HCT116 (cell line): ENCODE results near the gene EFS. TPM values are rescaled to one million over a fixed set of nuclear protein-coding genes. Genes with fewer than 3 reads are reported as not detected.

ENCODE experiments used
- ATAC-seq: fragments of 200-7000 bp; cut with Tn5 transposase; 2 replicates; pipeline ENCODE4 v1.9.1; 2020; ENCODE audit warnings: mild to moderate bottlenecking, moderate library complexity
- BruUV-seq: library from RNA; stranded (reverse); fragments of 400-500 nt; replicated peaks from 2 replicates; lab custom pipeline; 2021; lab: Mats Ljungman, UMichigan
- CTCF ChIA-PET: fragments of 300-600 bp; sonication (Branson Sonifier 250); formaldehyde crosslinking; loops from one replicate; lab custom pipeline; 2021; ENCODE audit warnings: antibody characterized with exemption; lab: Charles Lee
- POLR2A ChIA-PET: fragments of 300-600, 350-600 bp; sonication (Branson Sonifier 250); formaldehyde crosslinking; loops from one replicate; lab custom pipeline; 2021; ENCODE audit warnings: antibody characterized with exemption; lab: Charles Lee
- RAD21 ChIA-PET, 2 experiments: fragments of 300-600 bp; sonication (Branson Sonifier 250); formaldehyde crosslinking; loops; one replicate each; lab custom pipeline; 2023; ENCODE audit warnings: low total read pairs in 2 of 2; ENCODE audit not compliant: uncharacterized antibody in 2 of 2, unreplicated experiment in 2 of 2, low non-redundant PET in 1 of 2; lab: Charles Lee
- DNase-seq: peaks from one replicate; pipeline ENCODE4 v3.0.0-alpha.2; 2010; ENCODE audit warnings: low read depth, low spot score
- H2AFZ ChIP-seq: fragments of 200-600 bp; shearing (Covaris generic), sonication (generic); 2 replicates; pipeline ENCODE4 v1.6.1; 2017; ENCODE audit warnings: low read depth, mixed run types, mixed read lengths, antibody characterized with exemption, low read length; ENCODE audit not compliant: poor library complexity, severe bottlenecking
- H3K27ac ChIP-seq: 2 replicates; pipeline ENCODE4 v1.5.1; 2012; ENCODE audit warnings: low read depth, low read length
- H3K27me3 ChIP-seq: fragments of 200-600 bp; sonication (generic); 2 replicates; pipeline ENCODE4 v1.6.1; 2016; ENCODE audit warnings: mixed run types, low read length, mixed read lengths; ENCODE audit not compliant: insufficient read depth
- H3K36me3 ChIP-seq, 2 experiments: fragments of 200-500 bp in 1 of 2; fragments of 200-600 bp in 1 of 2; sonication (Bioruptor generic) in 1 of 2; sonication (generic) in 1 of 2; 2 replicates each; pipeline versions ENCODE4 v1.5.1 to v1.6.1; 2014 to 2016; ENCODE audit warnings: low read length in 2 of 2, inconsistent platforms in 1 of 2, mixed read lengths in 1 of 2, mixed run types in 1 of 2; ENCODE audit not compliant: insufficient read depth in 2 of 2, control insufficient read depth in 1 of 2
- H3K4me1 ChIP-seq, 2 experiments: fragments of 200-600 bp in 1 of 2; sonication (generic) in 1 of 2; 2 replicates each; pipeline versions ENCODE4 v1.5.1 to v1.6.1; 2012 to 2017; ENCODE audit warnings: low read length in 2 of 2, inconsistent platforms in 1 of 2, mild to moderate bottlenecking in 1 of 2, mixed read lengths in 1 of 2, mixed run types in 1 of 2, moderate library complexity in 1 of 2; ENCODE audit not compliant: insufficient read depth in 2 of 2, control insufficient read depth in 1 of 2
- H3K4me2 ChIP-seq: fragments of 200-600 bp; sonication (generic); 2 replicates; pipeline ENCODE4 v1.6.1; 2017; ENCODE audit warnings: mixed run types, low read length, mixed read lengths
- H3K4me3 ChIP-seq, 2 experiments: fragments of 200-600 bp in 1 of 2; sonication (generic) in 1 of 2; replicated peaks in 1 of 2; 2 replicates each; pipeline ENCODE4 v1.5.1; 2011 to 2016; ENCODE audit warnings: low read length in 2 of 2, control low read depth in 1 of 2, low read depth in 1 of 2, mild to moderate bottlenecking in 1 of 2, mixed read lengths in 1 of 2, mixed run types in 1 of 2
- H3K79me2 ChIP-seq: fragments of 200-600 bp; sonication (generic); 2 replicates; pipeline ENCODE4 v1.6.1; 2017; ENCODE audit warnings: mild to moderate bottlenecking, mixed run types, low read length, moderate library complexity, mixed read lengths; ENCODE audit not compliant: insufficient read depth
- H3K9ac ChIP-seq: fragments of 200-600 bp; sonication (generic); 2 replicates; pipeline ENCODE4 v1.6.1; 2016; ENCODE audit warnings: low read length, mixed read lengths
- H3K9me2 ChIP-seq: fragments of 200-600 bp; sonication (generic), shearing (Covaris generic); 2 replicates; pipeline ENCODE4 v1.6.1; 2017; ENCODE audit warnings: mixed run types, mild to moderate bottlenecking, moderate library complexity; ENCODE audit not compliant: insufficient read depth
- H3K9me3 ChIP-seq, 2 experiments: fragments of 200-500 bp in 1 of 2; fragments of 200-600 bp in 1 of 2; sonication (Bioruptor generic) in 1 of 2; sonication (generic) in 1 of 2; 2 replicates each; pipeline ENCODE4 v1.6.1; 2014 to 2017; ENCODE audit warnings: low read length in 2 of 2, mixed read lengths in 2 of 2, inconsistent platforms in 1 of 2, low read depth in 1 of 2, mild to moderate bottlenecking in 1 of 2, mixed run types in 1 of 2, moderate library complexity in 1 of 2; ENCODE audit not compliant: control insufficient read depth in 1 of 2, insufficient read depth in 1 of 2
- H4K20me1 ChIP-seq: fragments of 200-600 bp; sonication (generic), shearing (Covaris generic); 2 replicates; pipeline ENCODE4 v1.6.1; 2017; ENCODE audit warnings: mixed run types, mild to moderate bottlenecking, moderate library complexity; ENCODE audit not compliant: insufficient read depth
- CEBPB ChIP-seq: IDR thresholded peaks from 2 replicates; pipeline ENCODE4 v1.6.1; 2012; ENCODE audit warnings: low read depth
- ELF1 ChIP-seq: IDR thresholded peaks from 2 replicates; pipeline ENCODE4 v1.6.1; 2012; ENCODE audit warnings: low read depth, borderline replicate concordance
- EZH2 ChIP-seq: fragments of 200-600 bp; sonication (generic); IDR thresholded peaks from 2 replicates; pipeline ENCODE4 v1.6.1; 2017; ENCODE audit warnings: antibody characterized with exemption, mixed run types
- EZH2phosphoT487 ChIP-seq: fragments of 200-600 bp; IDR thresholded peaks from 2 replicates; pipeline ENCODE4 v1.6.1; 2018; ENCODE audit warnings: antibody characterized with exemption, borderline replicate concordance
- MAX ChIP-seq: IDR thresholded peaks from 2 replicates; pipeline ENCODE4 v1.6.1; 2012
- POLR2AphosphoS5 ChIP-seq: IDR thresholded peaks from 2 replicates; pipeline ENCODE4 v1.6.1; 2011; ENCODE audit warnings: mild to moderate bottlenecking, low read depth, low read length, moderate library complexity
- RAD21 ChIP-seq: IDR thresholded peaks from 2 replicates; pipeline ENCODE4 v1.6.1; 2012; ENCODE audit warnings: low read depth, mild to moderate bottlenecking
- REST ChIP-seq: IDR thresholded peaks from 2 replicates; pipeline ENCODE4 v1.6.1; 2012; ENCODE audit warnings: low read depth
- SIN3A ChIP-seq: IDR thresholded peaks from 2 replicates; pipeline ENCODE4 v1.6.1; 2012; ENCODE audit warnings: low read depth
- SP1 ChIP-seq: IDR thresholded peaks from 2 replicates; pipeline ENCODE4 v1.6.1; 2012; ENCODE audit warnings: low read depth
- TCF7L2 ChIP-seq: IDR thresholded peaks from 2 replicates; pipeline ENCODE4 v1.7.0; 2011; ENCODE audit warnings: borderline replicate concordance, inconsistent platforms; ENCODE audit not compliant: insufficient read depth, insufficient read length; ENCODE audit errors: extremely low read depth
- YY1 ChIP-seq: IDR thresholded peaks from 2 replicates; pipeline ENCODE4 v1.6.1; 2011; ENCODE audit warnings: low read length, low read depth, moderate library complexity, mild to moderate bottlenecking; ENCODE audit not compliant: insufficient replicate concordance; ENCODE audit errors: extremely low read depth
- ZBTB33 ChIP-seq: IDR thresholded peaks from 2 replicates; pipeline ENCODE4 v1.6.1; 2011; ENCODE audit warnings: mild to moderate bottlenecking, low read length, moderate library complexity; ENCODE audit not compliant: insufficient replicate concordance; ENCODE audit errors: extremely low read depth
- intact Hi-C: fragments of 100-400 bp; cut with micrococcal nuclease; formaldehyde crosslinking; loops from 2 replicates; pipeline ENCODE4 v1.10.0; 2022
- total RNA-seq: library from RNA; stranded (reverse); gene quantifications from one replicate; pipeline ENCODE4 v1.2.1, GENCODE V29; 2021; ENCODE audit not compliant: unreplicated experiment
- TF ChIP-seq, protein P1 (sequence below): IDR thresholded peaks from 2 replicates; pipeline ENCODE4 v1.6.1; 2012

Gene EFS
- total RNA-seq, 1 experiment from 2014 or later, result 0.10 TPM

DNA sequence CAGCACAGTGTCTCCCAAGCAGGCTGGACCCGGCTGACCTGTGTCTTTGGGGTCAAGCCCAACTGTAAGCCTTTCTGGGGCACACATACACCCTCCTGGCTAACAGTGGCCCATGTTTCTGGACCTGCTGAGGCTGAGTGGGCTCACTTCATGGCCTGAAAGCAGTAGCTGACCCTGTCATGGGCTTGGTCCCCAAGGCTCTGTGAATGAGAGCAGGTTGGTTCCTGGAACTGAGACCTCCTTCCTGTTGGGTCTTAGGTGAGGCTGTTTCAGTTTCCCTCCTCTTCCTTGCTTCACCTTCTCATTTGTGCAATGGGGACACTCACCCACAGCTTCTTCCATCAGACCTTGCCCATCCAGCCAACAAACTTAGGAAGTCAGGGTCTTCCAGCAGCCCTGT is 6.9 kb upstream of the EFS start (continued):
- TF ChIP-seq REST (no peak), TCF7L2 (no peak)

- Histone ChIP-seq H4K20me1 (no peaks in the 10 kb centered on the region), H3K4me3 (no peak overlapping the region), H3K4me1 (no peaks in the 10 kb centered on the region; a peak in 1 of 4 replicates), H3K79me2 (no peaks in the 10 kb centered on the region), H3K4me2 (no peak overlapping the region), H2AFZ (no peak overlapping the region), H3K9ac (no peak overlapping the region), H3K9me3 (no peaks in the 10 kb centered on the region), H3K9me2 (no peaks in the 10 kb centered on the region), H3K27me3 (no peaks in the 10 kb centered on the region), H3K36me3 (no peaks in the 10 kb centered on the region), H3K27ac (no peak overlapping the region)
- ATAC-seq (no peak), DNase-seq (no peak)
- ChIA-PET RAD21 (no interaction called here), POLR2A (no interaction called here), CTCF (interaction anchor here (1.1 kb wide), 1 partner anchor 10 kb away, joined by 3 read pairs; no protein-coding TSS in a partner anchor)
- TF ChIP-seq, protein P1, sequence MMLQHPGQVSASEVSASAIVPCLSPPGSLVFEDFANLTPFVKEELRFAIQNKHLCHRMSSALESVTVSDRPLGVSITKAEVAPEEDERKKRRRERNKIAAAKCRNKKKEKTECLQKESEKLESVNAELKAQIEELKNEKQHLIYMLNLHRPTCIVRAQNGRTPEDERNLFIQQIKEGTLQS, result no peak
- TF ChIP-seq EZH2phosphoT487 (no peak), POLR2AphosphoS5 (no peak), ELF1 (no peak), SIN3A (no peak), YY1 (no peak), CEBPB (no peak), TCF7L2 (no peak), SP1 (no peak), EZH2 (no peak), REST (no peak), RAD21 (no peak), MAX (no peak), ZBTB33 (no peak)
- intact Hi-C loops, result no loop called here
- BruUV-seq, result no TSS peak
These were observed 5.2 kb upstream of the EFS start for GRCh38 chr14:23370221-23370620.
